GM13976 (cell line): ENCODE measurements around the gene SCCPDH.
A peak's percentile ranks its signal among the peaks of the same experiment; 100 is the strongest.

Experiments used
- DNase-seq: peaks from one replicate; pipeline ENCODE4 v3.0.0; 2012; ENCODE audit warnings: low spot score
- in situ Hi-C: fragments of 300-500 bp; cut with MboI; formaldehyde crosslinking; loops from one replicate; pipeline ENCODE4 v1.12.0; 2022; ENCODE audit warnings: low sequenced_read_pairs, mixed read lengths, inconsistent platforms; ENCODE audit not compliant: unreplicated experiment
- TF ChIP-seq, protein P1 (sequence below): IDR thresholded peaks from 2 replicates; pipeline ENCODE4 v1.5.1; 2012; ENCODE audit warnings: borderline replicate concordance, mild to moderate bottlenecking; ENCODE audit not compliant: insufficient read depth; ENCODE audit errors: extremely low read depth, missing control alignments, control extremely low read depth

Gene SCCPDH

DNA sequence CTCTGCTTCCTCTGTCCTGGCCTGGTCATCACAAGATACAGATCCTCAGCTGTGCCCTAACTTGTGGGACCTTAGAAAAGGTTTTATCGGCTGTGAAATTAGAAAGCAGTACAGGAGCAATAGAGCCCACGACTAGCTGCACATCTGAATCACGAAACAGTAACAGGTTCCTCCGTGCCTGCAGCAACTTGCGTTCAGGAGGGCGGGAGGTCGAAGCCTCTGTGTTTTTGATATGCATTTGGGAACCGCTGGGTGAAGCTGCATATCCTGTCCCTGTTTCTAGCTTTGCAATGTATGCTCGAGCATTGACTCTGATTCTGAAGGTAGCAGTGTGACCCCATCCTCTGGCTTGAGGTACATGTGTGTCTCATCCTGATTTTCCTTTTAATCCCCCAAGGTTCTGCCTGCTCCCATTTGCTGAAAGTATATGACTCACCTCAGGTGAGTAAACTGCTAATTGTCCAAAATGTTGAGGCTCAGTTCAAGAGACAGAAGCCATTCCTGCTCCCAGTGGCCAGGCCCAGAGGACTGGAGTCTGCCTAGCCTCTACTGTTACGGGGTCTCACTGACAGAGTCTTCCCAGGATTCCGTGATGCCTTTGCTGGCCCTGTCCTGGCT is 44.3 kb downstream of the SCCPDH start:
- in situ Hi-C loops = no loop called here
- no peak for DNase-seq
- TF ChIP-seq, protein P1, sequence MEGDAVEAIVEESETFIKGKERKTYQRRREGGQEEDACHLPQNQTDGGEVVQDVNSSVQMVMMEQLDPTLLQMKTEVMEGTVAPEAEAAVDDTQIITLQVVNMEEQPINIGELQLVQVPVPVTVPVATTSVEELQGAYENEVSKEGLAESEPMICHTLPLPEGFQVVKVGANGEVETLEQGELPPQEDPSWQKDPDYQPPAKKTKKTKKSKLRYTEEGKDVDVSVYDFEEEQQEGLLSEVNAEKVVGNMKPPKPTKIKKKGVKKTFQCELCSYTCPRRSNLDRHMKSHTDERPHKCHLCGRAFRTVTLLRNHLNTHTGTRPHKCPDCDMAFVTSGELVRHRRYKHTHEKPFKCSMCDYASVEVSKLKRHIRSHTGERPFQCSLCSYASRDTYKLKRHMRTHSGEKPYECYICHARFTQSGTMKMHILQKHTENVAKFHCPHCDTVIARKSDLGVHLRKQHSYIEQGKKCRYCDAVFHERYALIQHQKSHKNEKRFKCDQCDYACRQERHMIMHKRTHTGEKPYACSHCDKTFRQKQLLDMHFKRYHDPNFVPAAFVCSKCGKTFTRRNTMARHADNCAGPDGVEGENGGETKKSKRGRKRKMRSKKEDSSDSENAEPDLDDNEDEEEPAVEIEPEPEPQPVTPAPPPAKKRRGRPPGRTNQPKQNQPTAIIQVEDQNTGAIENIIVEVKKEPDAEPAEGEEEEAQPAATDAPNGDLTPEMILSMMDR = no peak

DNA sequence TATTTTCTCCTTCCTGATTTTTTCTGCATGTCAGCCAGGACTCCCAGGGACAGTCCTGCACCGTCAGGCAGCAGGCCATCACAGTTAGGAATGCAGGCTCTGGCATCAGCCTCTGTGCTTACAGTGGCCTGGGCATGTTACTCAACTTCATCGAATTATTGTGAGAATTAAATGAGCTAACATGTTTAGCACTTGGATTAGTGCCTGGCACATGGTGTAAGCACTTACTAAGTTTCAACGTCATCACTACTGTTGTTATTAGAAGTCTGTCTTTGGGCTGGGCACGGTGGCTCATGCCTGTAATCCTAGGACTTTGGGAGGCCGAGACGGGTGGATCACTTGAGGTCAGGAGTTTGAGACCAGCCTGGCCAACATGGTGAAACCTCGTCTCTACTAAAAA is 45.1 kb downstream of the SCCPDH start:
- TF ChIP-seq, protein P1 = no peak
- in situ Hi-C loops = no loop called here
- DNase-seq = no peak

DNA sequence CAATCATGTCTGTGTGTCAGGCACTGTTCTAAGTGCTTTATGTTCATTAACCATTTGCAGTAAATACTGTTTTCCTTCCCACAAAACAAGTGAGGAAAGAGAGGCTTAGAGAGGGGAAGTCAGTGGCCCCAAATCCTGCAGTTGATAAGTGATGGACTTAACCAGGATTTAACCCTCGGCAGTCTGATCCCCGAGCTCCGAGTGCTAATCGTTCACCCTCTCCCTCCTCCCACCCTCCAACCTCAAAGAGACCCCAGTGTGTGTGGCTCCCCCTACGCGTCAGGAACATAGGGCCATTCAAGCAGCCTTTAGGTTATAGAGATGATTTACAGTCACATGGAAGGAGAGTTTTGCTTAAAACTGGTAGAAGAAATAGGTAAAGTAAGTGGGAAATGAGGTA is 47.2 kb downstream of the SCCPDH start:
- in situ Hi-C loops = no loop called here
- TF ChIP-seq, protein P1 = no peak

DNA sequence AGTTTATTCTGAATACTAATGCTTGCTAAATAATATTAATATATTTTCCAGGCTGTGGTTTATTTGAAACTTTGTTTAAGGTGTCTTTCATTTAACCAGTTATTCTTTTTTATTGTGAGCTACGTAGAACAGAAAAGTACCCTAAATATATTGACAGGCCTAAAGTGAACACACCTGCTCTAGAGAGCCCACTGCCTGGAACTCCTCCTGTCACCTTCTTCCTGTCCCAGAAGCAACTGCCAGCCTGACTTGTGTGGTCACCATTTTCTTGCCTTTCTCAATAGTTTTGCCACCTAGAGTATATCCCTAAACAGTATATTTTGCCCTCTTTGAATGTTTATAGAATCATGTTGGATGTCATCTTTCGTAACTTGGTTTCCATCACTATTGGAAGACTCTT is 48.5 kb downstream of the SCCPDH start:
- in situ Hi-C loops = no loop called here
- no peak for DNase-seq
- TF ChIP-seq, protein P1 = no peak

More for the DNA sequence above, 47.2 kb downstream of the SCCPDH start:
- DNase-seq = no peak

DNA sequence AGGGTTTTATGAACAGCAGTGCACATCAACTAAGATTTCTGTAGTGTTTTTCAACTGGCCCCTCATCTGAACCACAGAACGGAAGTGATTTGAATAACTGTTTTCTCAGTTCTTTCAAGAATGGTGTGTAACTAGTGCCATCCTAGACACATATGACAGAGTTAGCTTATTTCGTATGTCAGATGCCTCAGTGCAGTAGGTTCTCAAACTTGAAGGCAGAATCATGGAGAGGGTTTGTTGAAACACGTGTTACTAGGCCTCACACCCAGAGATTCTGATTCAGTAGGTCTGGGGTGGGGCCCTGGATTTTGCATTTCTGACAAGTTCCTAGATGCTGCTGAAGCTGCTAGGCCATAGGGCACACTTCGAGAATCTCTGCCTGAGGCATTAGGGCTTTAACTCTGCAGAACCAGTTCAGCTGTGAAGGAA is 49.0 kb downstream of the SCCPDH start:
- peak; percentile 59 for DNase-seq
- in situ Hi-C loops = no loop called here
- TF ChIP-seq, protein P1 = no peak

DNA sequence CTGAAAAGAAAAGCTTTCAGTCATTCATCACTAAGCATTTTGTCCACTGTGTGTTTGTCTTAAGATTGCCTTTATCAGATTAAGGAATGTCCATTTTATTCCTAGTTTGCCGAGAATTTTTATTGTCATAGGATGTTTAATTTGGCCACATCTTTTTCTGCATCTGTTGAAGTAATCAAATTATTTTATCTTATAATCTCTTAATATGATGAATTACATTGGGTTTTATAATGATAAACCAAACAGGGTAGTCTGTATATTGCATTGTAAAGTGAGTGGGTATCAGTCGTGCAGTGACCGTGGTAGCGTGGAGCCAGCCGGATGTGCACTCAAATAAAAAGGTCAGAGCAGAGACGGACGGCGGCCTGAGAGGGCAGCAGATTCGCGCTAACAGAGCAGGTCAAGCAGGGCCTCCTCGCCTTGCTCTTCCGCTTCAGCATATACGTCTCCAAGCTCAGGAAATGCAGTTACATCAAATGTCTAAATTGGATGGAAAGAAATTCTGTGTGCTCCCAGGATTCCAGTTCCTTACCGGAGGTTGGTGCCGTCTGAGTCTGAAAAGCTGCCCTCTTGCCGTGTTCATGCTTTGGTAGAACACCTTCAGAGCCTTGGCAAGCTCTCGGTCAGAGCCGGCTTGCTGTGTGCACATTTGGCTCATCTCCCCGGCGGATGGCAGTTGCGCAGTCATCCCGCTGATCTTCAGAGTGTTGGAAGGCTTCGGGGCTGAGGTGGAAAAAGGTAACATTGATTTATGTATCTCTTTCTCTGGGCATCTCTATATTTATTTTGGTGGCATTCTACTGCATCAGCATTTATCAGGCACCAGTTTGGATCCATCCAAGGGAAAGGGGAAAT is 51.5 kb downstream of the SCCPDH start:
- DNase-seq = no peak
- TF ChIP-seq, protein P1 = no peak
- in situ Hi-C loops = no loop called here
